Activated CD8-positive, alpha-beta memory T cell treated with anti-CD3 and anti-CD28 coated beads, Interleukin-2, amount 50 U/mL, for 48 hours (primary cell): ENCODE data around the gene CLDN17.

Experiments used
- DNase-seq: peaks from one replicate; pipeline ENCODE4 v3.0.0-alpha.2; 2020

The CLDN17 gene

GRCh38 chr21:30166705-30167104, at the start of gene CLDN17:
CLDN17 (minus strand) TSS chr21:30166805; CDS start chr21:30166617, 188 bp downstream.
- DNase-seq, result no peak

- DNase-seq, result no peak
These were observed 49.6 kb upstream of the CLDN17 start, which contains the start of gene CLDN8 for GRCh38 chr21:30216041-30216723. CLDN8 (minus strand) TSS chr21:30216097; CDS start chr21:30215925, 172 bp downstream.

GRCh38 chr21:30211071-30211470, 44.5 kb upstream of the CLDN17 start:
- DNase-seq, result no peak

- DNase-seq, result no peak
These were observed 43.0 kb upstream of the CLDN17 start for GRCh38 chr21:30209601-30210000.

GRCh38 chr21:30207252-30207579, 40.6 kb upstream of the CLDN17 start:
- no peak for DNase-seq

- DNase-seq, result no peak
These were observed 40.1 kb upstream of the CLDN17 start for GRCh38 chr21:30206551-30207251.

- DNase-seq, result no peak
These were observed 33.4 kb upstream of the CLDN17 start for GRCh38 chr21:30200000-30200399.

- DNase-seq, result no peak
These were observed 28.2 kb upstream of the CLDN17 start for GRCh38 chr21:30194701-30195299.

- DNase-seq, result no peak
These were observed 26.6 kb upstream of the CLDN17 start for GRCh38 chr21:30193201-30193600.

- DNase-seq, result no peak
These were observed 23.9 kb upstream of the CLDN17 start for GRCh38 chr21:30190554-30190953.

- DNase-seq, result no peak
These were observed 23.2 kb upstream of the CLDN17 start for GRCh38 chr21:30189773-30190172.

GRCh38 chr21:30186242-30186641, 19.6 kb upstream of the CLDN17 start:
- no peak for DNase-seq

- DNase-seq, result no peak
These were observed 1.5 kb upstream of the CLDN17 start for GRCh38 chr21:30168086-30168485.

GRCh38 chr21:30166171-30166570, 434 bp downstream of the CLDN17 start:
- DNase-seq, result no peak

- no peak for DNase-seq
These were observed 1.8 kb downstream of the CLDN17 start for GRCh38 chr21:30164796-30165195.

GRCh38 chr21:30153697-30154340, 12.8 kb downstream of the CLDN17 start:
- DNase-seq, result no peak

- no peak for DNase-seq
These were observed 13.8 kb downstream of the CLDN17 start for GRCh38 chr21:30152792-30153191.

GRCh38 chr21:30148906-30149305, 17.7 kb downstream of the CLDN17 start:
- no peak for DNase-seq

- no peak for DNase-seq
These were observed 19.9 kb downstream of the CLDN17 start for GRCh38 chr21:30146558-30147282.

- DNase-seq, result no peak
These were observed 28.1 kb downstream of the CLDN17 start for GRCh38 chr21:30138483-30138882.

GRCh38 chr21:30129246-30129645, 37.4 kb downstream of the CLDN17 start:
- no peak for DNase-seq

GRCh38 chr21:30126576-30126975, 40.0 kb downstream of the CLDN17 start:
- no peak for DNase-seq

GRCh38 chr21:30117631-30118030, 49.0 kb downstream of the CLDN17 start:
- no peak for DNase-seq
